CD4-positive, alpha-beta T cell (primary cell): ENCODE results near the gene GLB1L2. TPM values are rescaled to one million over a fixed set of nuclear protein-coding genes. Genes with fewer than 3 reads are reported as not detected.

ENCODE experiments used
- ATAC-seq: fragments of 200-7000 bp; cut with Tn5 transposase; one replicate; pipeline ENCODE4 v1.10.0; 2022; ENCODE audit warnings: mild to moderate bottlenecking; ENCODE audit not compliant: poor library complexity
- CTCF ChIA-PET: fragments of 350-600 bp; sonication (Branson Sonifier 250); formaldehyde crosslinking; loops from one replicate; lab custom pipeline; 2021; ENCODE audit warnings: antibody characterized with exemption, inconsistent platforms; lab: Charles Lee
- POLR2A ChIA-PET: fragments of 350-600 bp; sonication (Branson Sonifier 250); formaldehyde crosslinking; loops from one replicate; lab custom pipeline; 2021; ENCODE audit warnings: antibody characterized with exemption, inconsistent platforms; lab: Charles Lee
- DNase-seq, 14 experiments: peaks; one replicate each; pipeline ENCODE4 v3.0.0-alpha.2; 2013 to 2020; ENCODE audit warnings: mixed read lengths in 2 of 14
- H3K27ac ChIP-seq, 2 donors: one replicate each; pipeline versions ENCODE4 v1.5.1 to v1.7.0; 2013; ENCODE audit warnings: low read length in 2 of 2, low read depth in 1 of 2, mild to moderate bottlenecking in 1 of 2
- H3K27me3 ChIP-seq, 2 experiments: 1 replicate in 1 of 2; 2 replicates in 1 of 2; pipeline versions ENCODE4 v1.6.1 to v1.7.0; 2013; ENCODE audit warnings: low read length in 2 of 2, control low read depth in 1 of 2, mild to moderate bottlenecking in 1 of 2, moderate library complexity in 1 of 2; ENCODE audit not compliant: insufficient read depth in 2 of 2, control insufficient read depth in 1 of 2
- H3K36me3 ChIP-seq: one replicate; pipeline ENCODE4 v1.6.1; 2013; ENCODE audit warnings: low read length, control low read depth; ENCODE audit not compliant: insufficient read depth
- H3K4me1 ChIP-seq: one replicate; pipeline ENCODE4 v1.6.1; 2013; ENCODE audit warnings: low read length, control low read depth; ENCODE audit not compliant: insufficient read depth
- H3K4me3 ChIP-seq: one replicate; pipeline ENCODE4 v1.5.1; 2013; ENCODE audit warnings: mild to moderate bottlenecking, low read length, moderate library complexity
- H3K9me3 ChIP-seq, 2 experiments: 1 replicate in 1 of 2; 2 replicates in 1 of 2; pipeline versions ENCODE4 v1.6.1 to v1.7.0; 2013; ENCODE audit warnings: low read length in 2 of 2, mild to moderate bottlenecking in 2 of 2, control low read depth in 1 of 2, moderate library complexity in 1 of 2; ENCODE audit not compliant: control insufficient read depth in 1 of 2, insufficient read depth in 1 of 2
- H3K27ac Mint-ChIP-seq: one replicate; pipeline ENCODE4 v1.8.0; 2020; ENCODE audit warnings: mixed read lengths
- H3K27me3 Mint-ChIP-seq: one replicate; pipeline ENCODE4 v1.8.0; 2021; ENCODE audit warnings: mixed read lengths
- H3K36me3 Mint-ChIP-seq: one replicate; pipeline ENCODE4 v1.8.0; 2021; ENCODE audit warnings: low read depth, mixed read lengths
- H3K4me1 Mint-ChIP-seq: one replicate; pipeline ENCODE4 v1.8.0; 2021; ENCODE audit warnings: low read depth, mixed read lengths
- H3K4me3 Mint-ChIP-seq: one replicate; pipeline ENCODE4 v1.8.0; 2020; ENCODE audit warnings: mild to moderate bottlenecking, mixed read lengths
- H3K9me3 Mint-ChIP-seq: one replicate; pipeline ENCODE4 v1.8.0; 2020; ENCODE audit warnings: mixed read lengths
- intact Hi-C, 2 experiments: fragments of 100-400 bp; cut with DNase I in 1 of 2; cut with micrococcal nuclease in 1 of 2; formaldehyde crosslinking; loops; one replicate each; pipeline versions ENCODE4 v1.15.1 to v1.9.0; 2023 to 2025; cut with DNase I, micrococcal nuclease
- total RNA-seq, 174 experiments: library from RNA in 2 of 174; stranded (reverse) in 2 of 174; gene quantifications; one replicate each; pipeline ENCODE4 v1.2.3 and lab custom pipeline; 2021 to 2026
- TF ChIP-seq, protein P1 (sequence below): fragments of 200-600 bp; IDR thresholded peaks from one replicate; pipeline ENCODE4 v1.8.0; 2022; ENCODE audit warnings: antibody characterized with exemption, mild to moderate bottlenecking

Gene GLB1L2
- total RNA-seq, 2 experiments from 2014 or later: 0.59 to 0.63 TPM

DNA sequence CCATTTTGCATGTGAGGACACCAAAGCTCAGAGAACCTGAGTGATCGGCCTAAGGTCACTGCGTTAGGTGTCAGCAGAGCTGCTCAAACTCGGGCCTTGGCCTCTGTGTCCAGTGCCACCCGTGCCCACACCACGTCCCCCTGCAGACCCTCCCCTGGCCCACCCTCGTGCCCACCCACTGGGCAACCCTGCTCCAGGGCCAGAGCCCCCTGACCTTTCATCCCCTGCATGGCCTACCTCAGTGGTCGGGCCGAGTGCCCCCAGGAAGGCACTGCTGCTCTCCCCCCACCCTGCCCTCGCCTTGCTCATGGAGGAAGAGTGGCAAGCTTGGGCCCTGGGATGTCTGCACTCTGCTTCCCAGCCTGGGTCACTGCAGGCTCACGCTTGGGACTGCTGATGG lies 62.5 kb downstream of the GLB1L2 start:
- Mint-ChIP-seq H3K9me3 (no peaks in the 10 kb centered on the region), H3K4me1 (no peaks in the 10 kb centered on the region), H3K27ac (no peak overlapping the region), H3K27me3 (peaks cover 5% of the 10 kb centered on the region), H3K4me3 (no peak overlapping the region), H3K36me3 (no peaks in the 10 kb centered on the region)
- POLR2A ChIA-PET: no interaction called here
- peaks cover 0 to 3% of the 10 kb centered on the region in 2 experiments for H3K9me3 ChIP-seq
- CTCF ChIA-PET: no interaction called here
- peaks cover 0 to under 1% of the 10 kb centered on the region in 2 experiments for H3K27me3 ChIP-seq
- no peaks in the 10 kb centered on the region for H3K4me1 ChIP-seq
- H3K27ac ChIP-seq: no peak overlapping the region
- TF ChIP-seq, protein P1, sequence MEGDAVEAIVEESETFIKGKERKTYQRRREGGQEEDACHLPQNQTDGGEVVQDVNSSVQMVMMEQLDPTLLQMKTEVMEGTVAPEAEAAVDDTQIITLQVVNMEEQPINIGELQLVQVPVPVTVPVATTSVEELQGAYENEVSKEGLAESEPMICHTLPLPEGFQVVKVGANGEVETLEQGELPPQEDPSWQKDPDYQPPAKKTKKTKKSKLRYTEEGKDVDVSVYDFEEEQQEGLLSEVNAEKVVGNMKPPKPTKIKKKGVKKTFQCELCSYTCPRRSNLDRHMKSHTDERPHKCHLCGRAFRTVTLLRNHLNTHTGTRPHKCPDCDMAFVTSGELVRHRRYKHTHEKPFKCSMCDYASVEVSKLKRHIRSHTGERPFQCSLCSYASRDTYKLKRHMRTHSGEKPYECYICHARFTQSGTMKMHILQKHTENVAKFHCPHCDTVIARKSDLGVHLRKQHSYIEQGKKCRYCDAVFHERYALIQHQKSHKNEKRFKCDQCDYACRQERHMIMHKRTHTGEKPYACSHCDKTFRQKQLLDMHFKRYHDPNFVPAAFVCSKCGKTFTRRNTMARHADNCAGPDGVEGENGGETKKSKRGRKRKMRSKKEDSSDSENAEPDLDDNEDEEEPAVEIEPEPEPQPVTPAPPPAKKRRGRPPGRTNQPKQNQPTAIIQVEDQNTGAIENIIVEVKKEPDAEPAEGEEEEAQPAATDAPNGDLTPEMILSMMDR: no peak
- H3K4me3 ChIP-seq: no peak overlapping the region
- DNase-seq (no peak), ATAC-seq (no peak)
- H3K36me3 ChIP-seq: no peaks in the 10 kb centered on the region
- intact Hi-C loops: no loop called here

DNA sequence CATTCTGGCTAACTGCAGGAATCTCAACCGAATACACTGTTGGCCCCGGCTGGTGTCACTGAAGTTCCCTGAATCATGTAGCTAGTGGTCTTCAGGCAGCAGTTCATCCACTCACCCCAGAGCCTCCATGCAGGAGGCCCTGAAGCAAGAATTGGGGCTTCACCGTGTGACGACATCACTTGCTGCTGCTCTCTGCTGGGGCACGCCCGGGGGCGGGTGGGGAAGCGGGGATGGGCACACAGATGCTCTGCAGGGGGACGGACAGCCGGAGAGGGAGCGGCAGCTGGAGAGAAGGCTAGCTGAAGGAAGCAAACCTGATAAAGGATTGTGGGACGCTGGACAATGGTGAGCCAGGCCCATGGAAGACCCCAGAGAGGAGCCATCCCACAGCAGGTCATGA lies 63.2 kb downstream of the GLB1L2 start:
- no peak for ATAC-seq
- ChIA-PET POLR2A (no interaction called here), CTCF (no interaction called here)
- Histone ChIP-seq H3K4me1 (no peaks in the 10 kb centered on the region), H3K27ac (no peak overlapping the region), H3K27me3 (peaks cover 0 to 4% of the 10 kb centered on the region in 2 experiments), H3K36me3 (no peaks in the 10 kb centered on the region), H3K4me3 (no peak overlapping the region), H3K9me3 (no peaks in the 10 kb centered on the region)
- no peak overlapping the region for H3K27ac Mint-ChIP-seq
- intact Hi-C loops: no loop called here
- H3K4me1 Mint-ChIP-seq: no peaks in the 10 kb centered on the region
- peaks cover 6% of the 10 kb centered on the region for H3K27me3 Mint-ChIP-seq
- no peak for DNase-seq
- H3K9me3 Mint-ChIP-seq: no peaks in the 10 kb centered on the region
- no peak overlapping the region for H3K4me3 Mint-ChIP-seq
- no peaks in the 10 kb centered on the region for H3K36me3 Mint-ChIP-seq
- TF ChIP-seq, protein P1: no peak

DNA sequence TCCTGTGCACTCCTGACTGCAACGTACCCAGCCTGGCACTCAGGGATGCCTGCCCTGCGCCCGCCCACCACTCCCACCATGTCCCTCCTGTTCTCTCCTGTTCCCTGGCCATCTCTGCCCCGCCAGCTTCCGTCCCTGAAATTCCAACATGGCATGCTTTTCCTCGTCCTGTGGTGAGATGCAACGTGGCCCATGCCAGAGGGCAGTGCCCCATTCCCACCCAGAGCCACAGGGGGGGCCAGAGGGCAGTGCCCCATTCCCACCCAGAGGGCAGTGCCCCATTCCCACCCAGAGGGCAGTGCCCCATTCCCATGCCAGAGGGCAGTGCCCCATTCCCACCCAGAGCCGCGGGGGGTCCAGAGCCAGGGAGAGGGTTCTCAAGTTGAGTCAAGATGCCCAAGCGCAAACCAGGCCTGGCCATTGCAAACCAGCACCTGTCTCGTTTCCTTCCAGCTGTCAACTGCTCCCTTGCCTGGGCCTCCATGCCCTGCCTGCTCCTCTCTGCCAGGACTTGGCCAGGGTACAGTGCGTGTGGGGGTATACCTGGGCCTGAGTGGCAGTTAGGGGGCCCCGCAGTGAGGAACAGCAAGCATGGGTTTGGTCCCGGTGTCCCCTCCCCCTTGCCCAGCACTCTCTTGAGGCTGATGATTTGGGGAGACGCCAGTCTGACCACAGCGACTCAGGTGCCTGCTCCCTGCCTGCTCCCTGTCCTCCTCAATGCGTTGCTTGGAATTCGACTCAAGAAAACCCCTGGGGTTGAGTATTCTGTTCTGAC lies 65.7 kb downstream of the GLB1L2 start:
- no peak overlapping the region for H3K27ac Mint-ChIP-seq
- Histone ChIP-seq H3K9me3 (no peaks in the 10 kb centered on the region), H3K27me3 (peaks cover 0 to 9% of the 10 kb centered on the region in 2 experiments), H3K4me1 (no peaks in the 10 kb centered on the region), H3K27ac (no peak overlapping the region), H3K4me3 (no peak overlapping the region), H3K36me3 (no peaks in the 10 kb centered on the region)
- ChIA-PET CTCF (no interaction called here), POLR2A (no interaction called here)
- intact Hi-C loops: no loop called here
- H3K9me3 Mint-ChIP-seq: no peaks in the 10 kb centered on the region
- no peaks in the 10 kb centered on the region for H3K4me1 Mint-ChIP-seq
- H3K4me3 Mint-ChIP-seq: no peak overlapping the region
- no peak for ATAC-seq
- H3K27me3 Mint-ChIP-seq: peaks cover 20% of the 10 kb centered on the region
- no peaks in the 10 kb centered on the region for H3K36me3 Mint-ChIP-seq
- no peak for DNase-seq
- TF ChIP-seq, protein P1: no peak
